Lower leg skin (tissue), 3 donors: ENCODE data around the gene FXYD1.

Experiments used
- POLR2A ChIP-seq, 2 donors: fragments of 450-650 bp; IDR thresholded peaks; one replicate each; pipeline ENCODE4 v1.6.1; 2016 to 2017; ENCODE audit warnings: antibody characterized with exemption in 2 of 2, mild to moderate bottlenecking in 1 of 2, moderate library complexity in 1 of 2
- TF ChIP-seq, protein P1 (sequence below), 3 donors: fragments of 450-650 bp; IDR thresholded peaks; one replicate each; pipeline ENCODE4 v1.5.1; 2016; ENCODE audit warnings: antibody characterized with exemption in 3 of 3, mild to moderate bottlenecking in 3 of 3, moderate library complexity in 2 of 3

- TF ChIP-seq, protein P1, sequence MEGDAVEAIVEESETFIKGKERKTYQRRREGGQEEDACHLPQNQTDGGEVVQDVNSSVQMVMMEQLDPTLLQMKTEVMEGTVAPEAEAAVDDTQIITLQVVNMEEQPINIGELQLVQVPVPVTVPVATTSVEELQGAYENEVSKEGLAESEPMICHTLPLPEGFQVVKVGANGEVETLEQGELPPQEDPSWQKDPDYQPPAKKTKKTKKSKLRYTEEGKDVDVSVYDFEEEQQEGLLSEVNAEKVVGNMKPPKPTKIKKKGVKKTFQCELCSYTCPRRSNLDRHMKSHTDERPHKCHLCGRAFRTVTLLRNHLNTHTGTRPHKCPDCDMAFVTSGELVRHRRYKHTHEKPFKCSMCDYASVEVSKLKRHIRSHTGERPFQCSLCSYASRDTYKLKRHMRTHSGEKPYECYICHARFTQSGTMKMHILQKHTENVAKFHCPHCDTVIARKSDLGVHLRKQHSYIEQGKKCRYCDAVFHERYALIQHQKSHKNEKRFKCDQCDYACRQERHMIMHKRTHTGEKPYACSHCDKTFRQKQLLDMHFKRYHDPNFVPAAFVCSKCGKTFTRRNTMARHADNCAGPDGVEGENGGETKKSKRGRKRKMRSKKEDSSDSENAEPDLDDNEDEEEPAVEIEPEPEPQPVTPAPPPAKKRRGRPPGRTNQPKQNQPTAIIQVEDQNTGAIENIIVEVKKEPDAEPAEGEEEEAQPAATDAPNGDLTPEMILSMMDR (IDR thresholded peaks at IDR 0.05): no peak
- TF ChIP-seq POLR2A (IDR thresholded peaks at IDR 0.05): no peak
These were observed 12.0 kb upstream of the FXYD1 start for GRCh38 chr19:35126624-35126959.
